Mesendoderm (in vitro differentiated cells): Measurements from ENCODE around the gene SYNPO.

ENCODE experiments used
- DNase-seq: peaks from one replicate; pipeline ENCODE4 v3.0.0; 2013
- H2AK5ac ChIP-seq: 2 replicates; pipeline ENCODE4 v1.6.1; 2013; ENCODE audit warnings: low read length, inconsistent platforms
- H2BK120ac ChIP-seq: 2 replicates; pipeline ENCODE4 v1.6.1; 2013; ENCODE audit warnings: low read depth, mild to moderate bottlenecking, low read length, moderate library complexity, mixed read lengths
- H2BK15ac ChIP-seq: replicated peaks from 2 replicates; pipeline ENCODE4 v1.6.1; 2013; ENCODE audit warnings: low read depth, mild to moderate bottlenecking, moderate library complexity
- H2BK5ac ChIP-seq: 2 replicates; pipeline ENCODE4 v1.6.1; 2013; ENCODE audit warnings: low read length, inconsistent platforms
- H3K18ac ChIP-seq: 2 replicates; pipeline ENCODE4 v1.6.1; 2013; ENCODE audit warnings: mild to moderate bottlenecking, low read length, mixed read lengths
- H3K23ac ChIP-seq: one replicate; pipeline ENCODE4 v1.6.1; 2013; ENCODE audit warnings: low read length
- H3K27ac ChIP-seq: 2 replicates; pipeline ENCODE4 v1.5.1; 2013; ENCODE audit warnings: low read depth, mild to moderate bottlenecking, inconsistent platforms, low read length, moderate library complexity
- H3K27me3 ChIP-seq: 2 replicates; pipeline ENCODE4 v1.6.1; 2013; ENCODE audit warnings: low read length, control low read depth, mild to moderate bottlenecking, inconsistent platforms; ENCODE audit not compliant: insufficient read depth, poor library complexity
- H3K36me3 ChIP-seq: 2 replicates; pipeline ENCODE4 v1.6.1; 2013; ENCODE audit warnings: low read length, inconsistent platforms; ENCODE audit not compliant: control insufficient read depth, insufficient read depth
- H3K4ac ChIP-seq: one replicate; pipeline ENCODE4 v1.6.1; 2013; ENCODE audit warnings: low read depth, mild to moderate bottlenecking, low read length, moderate library complexity
- H3K4me1 ChIP-seq: 2 replicates; pipeline ENCODE4 v1.6.1; 2013; ENCODE audit warnings: low read depth, low read length, inconsistent platforms; ENCODE audit not compliant: control insufficient read depth
- H3K4me2 ChIP-seq: 2 replicates; pipeline ENCODE4 v1.6.1; 2013; ENCODE audit warnings: low read length
- H3K4me3 ChIP-seq: 2 replicates; pipeline ENCODE4 v1.5.1; 2013; ENCODE audit warnings: mild to moderate bottlenecking, low read length
- H3K56ac ChIP-seq: one replicate; pipeline ENCODE4 v1.6.1; 2013; ENCODE audit warnings: low read length
- H3K79me1 ChIP-seq: 2 replicates; pipeline ENCODE4 v1.6.1; 2013; ENCODE audit warnings: low read length, inconsistent platforms
- H3K79me2 ChIP-seq: 2 replicates; pipeline ENCODE4 v1.6.1; 2013; ENCODE audit warnings: mild to moderate bottlenecking, low read length; ENCODE audit not compliant: control insufficient read depth, insufficient read depth
- H3K9ac ChIP-seq: 2 replicates; pipeline ENCODE4 v1.6.1; 2013; ENCODE audit warnings: low read length, inconsistent platforms
- H4K5ac ChIP-seq: one replicate; pipeline ENCODE4 v1.6.1; 2013; ENCODE audit warnings: low read length
- H4K8ac ChIP-seq: one replicate; pipeline ENCODE4 v1.6.1; 2013; ENCODE audit warnings: low read depth, mild to moderate bottlenecking, control low read depth, low read length, moderate library complexity
- WGBS: extraction: QIAGEN DNeasy Blood & Tissue Kit; methylation state at CpG from one replicate; pipeline ENCODE4 v1.1.7; 2013; ENCODE audit warnings: low lambda C conversion rate, missing lambda C conversion rate; ENCODE audit not compliant: insufficient coverage; ENCODE audit errors: extremely low coverage; 5-methylcytosine and 5-hydroxymethylcytosine counted together

SYNPO gene

DNA sequence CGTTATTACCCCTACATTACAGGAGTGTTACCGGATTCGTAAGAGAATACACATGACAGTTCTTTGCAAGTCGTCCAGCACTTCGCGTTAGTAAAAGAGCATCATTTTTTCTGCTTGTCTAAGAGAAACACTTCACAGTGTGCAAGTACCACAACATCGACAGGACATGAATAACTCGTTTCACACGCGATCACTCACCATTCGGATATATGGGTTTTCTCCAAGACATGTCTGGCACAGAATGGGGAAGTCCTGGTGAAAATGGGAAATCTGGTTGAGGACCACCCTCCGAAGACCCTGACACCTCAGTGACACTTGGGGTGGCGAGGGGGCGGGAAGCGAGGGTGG lies 59.8 kb downstream of the SYNPO start:
- H3K79me2 ChIP-seq: peaks cover 15% of the 10 kb centered on the region

DNA sequence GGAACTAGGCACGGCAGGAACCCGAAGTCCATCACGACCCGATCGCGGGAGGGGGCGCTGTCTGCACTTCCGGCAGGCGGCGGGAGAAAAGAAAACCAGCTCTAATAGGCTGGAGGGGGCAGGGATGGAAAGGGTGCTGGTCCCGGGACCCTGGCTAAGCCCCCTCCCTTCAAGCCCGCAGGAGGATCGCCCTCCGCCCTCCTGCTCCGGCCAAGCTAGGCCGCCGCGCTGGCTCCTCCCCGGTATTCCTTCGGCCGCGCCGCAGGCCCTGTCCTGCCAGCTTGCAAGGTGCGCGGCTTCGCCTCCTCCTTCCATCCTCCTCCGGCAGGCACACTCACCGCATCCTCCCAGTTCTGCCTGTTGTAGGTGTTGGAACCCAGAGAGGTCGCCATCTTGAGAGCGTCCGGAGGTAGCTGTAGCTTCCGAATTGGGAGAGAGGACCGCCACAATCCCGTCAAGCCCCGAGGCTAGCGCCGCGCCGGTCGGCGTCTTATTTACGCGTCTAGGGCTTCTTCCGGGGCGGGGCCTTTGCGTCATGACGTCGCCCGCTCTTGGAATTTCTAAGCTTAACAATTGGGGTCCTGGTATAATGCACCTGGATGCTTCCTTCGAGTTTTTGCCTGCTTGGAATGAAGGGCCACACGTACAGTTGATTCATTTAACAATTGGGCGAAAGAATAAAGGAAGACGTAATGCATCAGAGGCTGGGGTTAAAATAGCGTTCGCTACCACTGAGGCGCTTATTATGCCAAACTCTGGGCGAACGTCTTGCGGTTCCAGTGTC lies 60.3 kb downstream of the SYNPO start, which contains the start of gene RBM22:
Gene RBM22, minus strand, starts transcription at position 469 of the 784 bp plus-strand sequence. Its CDS starts 77 bp downstream, at position 392.
- peak within 1 kb of the TSS; percentile 7 for H3K18ac ChIP-seq
- H3K23ac ChIP-seq: no peak within 1 kb of the TSS
- peak; percentile 97 for DNase-seq
- peaks cover 2% of the 10 kb centered on the region for H3K4me1 ChIP-seq
- peak within 1 kb of the TSS; percentile 93 for H3K4me2 ChIP-seq
- peak within 1 kb of the TSS; percentile 99 for H3K56ac ChIP-seq
- H3K79me1 ChIP-seq: peaks cover 11% of the 10 kb centered on the region
- H3K79me2 ChIP-seq: peaks cover 15% of the 10 kb centered on the region
- H2BK5ac ChIP-seq: peak within 1 kb of the TSS; percentile 92
- no peaks in the 10 kb centered on the region for H3K27me3 ChIP-seq
- H3K4me3 ChIP-seq: peak within 1 kb of the TSS; percentile 94
- peak within 1 kb of the TSS; percentile 74 for H3K4ac ChIP-seq
- H3K9ac ChIP-seq: peak within 1 kb of the TSS; percentile 98
- WGBS: no CpG with 5 or more reads among the region's 59 CpGs
- H3K27ac ChIP-seq: peak within 1 kb of the TSS; percentile 57
- H2BK120ac ChIP-seq: no peak within 1 kb of the TSS
- H4K8ac ChIP-seq: no peak within 1 kb of the TSS
- H4K5ac ChIP-seq: peak within 1 kb of the TSS; percentile 26
- H2BK15ac ChIP-seq: no peak within 1 kb of the TSS
- H3K36me3 ChIP-seq: peaks cover 4% of the 10 kb centered on the region
- no peak within 1 kb of the TSS for H2AK5ac ChIP-seq

More for the DNA sequence above, 59.8 kb downstream of the SYNPO start:
- H3K23ac ChIP-seq: no peak overlapping the region
- H4K5ac ChIP-seq: no peak overlapping the region
- H3K18ac ChIP-seq: no peak overlapping the region
- no peak overlapping the region for H2BK5ac ChIP-seq
- no peak overlapping the region for H4K8ac ChIP-seq
- peak; percentile 2 for DNase-seq
- peak overlapping the region; percentile 77 for H3K4me2 ChIP-seq
- H3K4me1 ChIP-seq: peaks cover 2% of the 10 kb centered on the region
- H2BK120ac ChIP-seq: no peak overlapping the region
- no peak overlapping the region for H3K27ac ChIP-seq
- no peak overlapping the region for H2AK5ac ChIP-seq
- no peaks in the 10 kb centered on the region for H3K27me3 ChIP-seq
- H3K4ac ChIP-seq: no peak overlapping the region
- H3K79me1 ChIP-seq: peaks cover 11% of the 10 kb centered on the region
- peak overlapping the region; percentile 99 for H3K56ac ChIP-seq
- peaks cover 4% of the 10 kb centered on the region for H3K36me3 ChIP-seq
- peak overlapping the region; percentile 94 for H3K4me3 ChIP-seq
- WGBS: no CpG with 5 or more reads among the region's 15 CpGs
- H3K9ac ChIP-seq: peak overlapping the region; percentile 98
- no peak overlapping the region for H2BK15ac ChIP-seq

DNA sequence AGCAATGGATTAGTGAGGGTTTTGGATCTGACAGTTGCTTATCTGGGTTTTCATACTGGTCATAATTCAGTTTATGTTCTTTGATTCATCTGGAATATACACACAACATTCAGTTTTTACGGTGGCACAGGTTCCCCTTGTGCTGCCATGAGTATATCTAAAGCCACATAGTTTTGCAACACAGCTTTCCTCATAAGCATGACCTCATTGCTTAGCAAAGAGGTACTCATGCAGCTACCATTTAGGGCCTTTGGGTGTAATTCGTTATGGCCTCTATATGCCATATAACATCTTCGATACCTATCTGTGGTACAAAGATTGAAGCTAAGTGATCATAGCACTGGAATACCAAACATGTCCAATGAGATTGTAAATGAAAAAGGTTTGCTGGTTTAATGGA lies 63.3 kb downstream of the SYNPO start:
- Histone ChIP-seq H3K56ac (no peak overlapping the region), H3K4me2 (no peak overlapping the region), H3K4ac (no peak overlapping the region), H3K4me1 (peaks cover 2% of the 10 kb centered on the region), H2BK15ac (no peak overlapping the region), H3K27ac (no peak overlapping the region), H4K8ac (no peak overlapping the region), H3K4me3 (no peak overlapping the region), H3K79me2 (peaks cover 13% of the 10 kb centered on the region), H3K23ac (no peak overlapping the region), H3K36me3 (no peaks in the 10 kb centered on the region), H4K5ac (no peak overlapping the region), H3K79me1 (peaks cover 11% of the 10 kb centered on the region), H2BK120ac (no peak overlapping the region), H3K18ac (no peak overlapping the region), H2BK5ac (no peak overlapping the region), H3K9ac (no peak overlapping the region), H2AK5ac (no peak overlapping the region), H3K27me3 (no peaks in the 10 kb centered on the region)
- WGBS: no CpG with 5 or more reads among the region's 3 CpGs
- no peak for DNase-seq

DNA sequence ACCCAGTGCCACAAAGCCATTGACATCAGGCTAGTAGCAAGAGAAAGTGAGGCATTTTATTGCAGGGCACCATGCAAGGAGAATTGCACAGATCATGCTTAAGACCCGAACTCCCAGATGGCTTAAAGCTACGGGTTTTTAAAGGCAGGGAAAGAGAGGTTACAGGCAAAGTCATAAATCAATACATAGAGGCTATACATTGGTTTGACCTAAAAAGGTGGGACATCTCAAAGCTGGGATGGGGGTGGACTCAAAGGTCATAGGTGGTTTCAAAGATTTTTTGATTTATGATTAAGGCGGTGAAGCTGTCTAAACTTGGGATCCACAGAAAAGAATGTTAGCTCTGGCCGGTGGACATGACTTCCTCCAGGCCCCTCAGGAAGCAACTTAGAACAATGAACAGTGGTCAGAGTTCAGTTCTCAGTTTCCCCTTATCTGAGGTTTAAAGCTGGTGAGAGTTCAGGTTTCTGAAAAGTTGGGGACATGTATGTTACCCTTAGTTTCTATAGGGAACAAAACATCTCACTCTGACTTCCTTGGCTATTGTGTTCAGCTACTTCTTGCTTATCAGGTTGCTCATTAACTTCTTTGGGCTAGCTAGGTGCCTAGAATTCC lies 66.4 kb downstream of the SYNPO start:
- Histone ChIP-seq H4K5ac (no peak overlapping the region), H2BK5ac (no peak overlapping the region), H3K79me2 (no peaks in the 10 kb centered on the region), H3K27ac (no peak overlapping the region), H3K23ac (no peak overlapping the region), H2BK120ac (no peak overlapping the region), H2AK5ac (no peak overlapping the region), H3K4me1 (no peaks in the 10 kb centered on the region), H3K4me3 (no peak overlapping the region), H3K27me3 (no peaks in the 10 kb centered on the region), H3K9ac (no peak overlapping the region), H3K79me1 (no peaks in the 10 kb centered on the region), H3K36me3 (peaks cover 5% of the 10 kb centered on the region), H2BK15ac (no peak overlapping the region), H3K4ac (no peak overlapping the region), H3K4me2 (no peak overlapping the region), H3K18ac (no peak overlapping the region), H3K56ac (no peak overlapping the region), H4K8ac (no peak overlapping the region)
- no peak for DNase-seq
- WGBS: no CpG with 5 or more reads among the region's 4 CpGs
